HG03095 (cell line): Measurements from ENCODE around the gene SLC35F1.

Experiments
- ATAC-seq: cut with Tn5 transposase; IDR thresholded peaks from one replicate; pipeline ENCODE4 v1.9.1; 2021; ENCODE audit warnings: moderate library complexity; ENCODE audit not compliant: unreplicated experiment

The SLC35F1 gene

GRCh38 chr6:118186672-118187567 is 279.9 kb downstream of the SLC35F1 start:
- peak; percentile 61 for ATAC-seq

GRCh38 chr6:118187568-118188164 is 280.6 kb downstream of the SLC35F1 start:
- ATAC-seq, result peak; percentile 41

DNA sequence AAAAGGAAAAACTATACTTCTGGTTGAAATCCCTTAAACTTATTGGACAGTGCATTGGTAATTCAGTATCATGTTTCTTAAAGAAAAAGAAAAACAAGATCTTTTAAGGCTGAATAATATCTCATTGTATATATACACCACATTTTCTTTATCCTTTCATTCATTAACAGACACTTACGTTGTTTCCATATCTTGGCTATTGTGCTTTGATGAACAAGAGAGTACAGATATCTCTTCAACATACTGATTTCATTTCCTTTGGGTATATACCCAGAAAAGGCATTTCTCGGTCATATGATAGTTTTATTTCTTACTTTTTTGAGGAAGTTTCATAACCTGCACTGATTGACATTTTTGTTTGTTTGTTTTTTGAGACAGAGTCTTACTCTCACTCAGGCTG is 281.5 kb downstream of the SLC35F1 start:
- no peak for ATAC-seq

DNA sequence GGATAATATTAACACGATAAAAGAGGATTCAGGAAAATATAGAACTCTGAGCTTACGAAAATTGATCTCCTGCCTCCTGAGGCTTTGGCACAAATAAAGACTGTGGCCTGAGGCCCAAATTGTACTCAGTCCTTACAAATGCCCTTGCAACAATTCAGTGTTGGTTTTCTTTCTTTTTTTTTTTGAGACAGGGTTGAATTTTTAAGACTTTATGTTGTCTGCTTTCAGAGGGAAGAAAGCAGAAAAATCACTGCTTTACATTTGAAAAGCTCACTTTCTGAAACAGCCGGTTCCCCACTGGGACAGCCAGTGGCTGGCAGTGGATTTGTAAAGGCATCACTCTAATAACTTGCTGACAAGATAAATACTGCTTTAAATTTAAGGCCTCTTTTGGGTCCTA is 290.5 kb downstream of the SLC35F1 start:
- no peak for ATAC-seq

DNA sequence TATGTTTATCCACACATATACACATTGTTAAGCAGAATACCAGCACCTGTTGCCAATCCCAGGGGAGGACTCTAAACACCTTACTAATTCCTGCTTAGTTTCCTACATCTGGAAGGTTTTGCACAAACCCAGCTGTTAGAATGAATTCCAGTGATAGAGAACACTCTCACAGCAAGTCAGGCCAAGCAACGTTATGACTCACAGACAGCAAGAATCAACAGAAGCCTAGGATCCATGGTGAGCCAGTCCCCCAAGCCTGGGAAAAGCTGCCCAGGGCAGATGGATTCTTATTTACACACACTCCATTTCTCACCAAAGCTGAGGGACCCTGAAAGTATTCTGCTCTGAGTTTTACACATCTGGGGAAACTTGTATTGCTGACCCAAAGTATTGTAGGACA is 291.7 kb downstream of the SLC35F1 start:
- no peak for ATAC-seq

DNA sequence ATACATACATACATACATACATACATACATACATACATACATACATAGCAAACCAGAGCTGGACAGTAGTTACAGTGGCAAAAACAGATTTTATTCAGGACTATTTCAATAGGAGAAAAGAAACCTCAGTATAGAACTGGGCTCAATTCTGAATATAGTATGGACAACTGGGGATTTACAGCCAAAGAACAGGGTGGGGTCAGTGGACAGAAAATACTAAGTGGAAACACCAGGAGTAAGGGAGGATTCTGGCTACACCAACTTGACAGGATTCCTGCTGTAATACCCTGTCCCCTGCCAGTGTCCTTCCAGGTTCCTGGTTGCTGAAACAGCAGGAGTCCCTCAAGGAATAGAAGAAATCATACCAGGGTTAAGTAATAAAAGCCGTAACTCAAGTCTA is 293.1 kb downstream of the SLC35F1 start:
- ATAC-seq, result no peak

- no peak for ATAC-seq
Observed at GRCh38 chr6:118202517-118202916, 295.5 kb downstream of the SLC35F1 start.

GRCh38 chr6:118203545-118203944 is 296.5 kb downstream of the SLC35F1 start:
- no peak for ATAC-seq

DNA sequence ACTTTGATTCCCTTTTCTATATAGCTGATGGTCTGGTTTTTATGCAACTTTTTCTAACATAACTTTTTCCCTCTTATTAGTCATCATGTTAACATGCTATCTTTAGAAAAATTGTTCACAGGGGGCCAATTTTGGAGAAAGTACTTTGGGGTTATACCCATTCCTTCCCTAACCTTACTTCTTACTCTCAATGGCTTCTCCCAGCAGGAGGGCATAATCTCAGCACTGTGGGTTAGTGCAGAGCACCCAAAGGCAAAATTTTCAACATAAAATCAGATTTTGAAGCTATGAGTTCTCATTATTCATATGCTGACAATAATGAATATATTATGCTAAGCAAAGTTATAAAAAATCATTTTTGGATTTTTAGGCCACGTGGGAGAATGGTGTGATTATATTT is 299.2 kb downstream of the SLC35F1 start:
- no peak for ATAC-seq

DNA sequence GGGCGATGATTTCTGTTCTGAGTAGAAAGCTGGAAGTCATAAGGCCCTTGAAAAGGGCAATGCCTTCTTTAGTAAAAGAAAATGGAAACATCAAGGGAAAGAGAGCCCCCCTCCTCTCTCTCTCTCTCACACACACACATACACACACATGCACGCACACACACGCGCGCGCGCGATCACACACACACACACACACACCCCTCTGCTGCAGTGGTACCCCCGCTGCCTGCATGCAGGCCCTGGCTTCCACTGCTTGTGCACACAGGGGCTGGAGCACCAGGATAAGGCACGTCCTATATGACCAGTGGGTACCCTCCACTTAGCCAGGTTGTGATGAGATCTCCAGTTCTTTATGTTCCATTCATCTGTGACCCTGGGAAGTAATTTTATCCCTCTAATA is 300.9 kb downstream of the SLC35F1 start:
- no peak for ATAC-seq

GRCh38 chr6:118212451-118213173 is 305.5 kb downstream of the SLC35F1 start:
- no peak for ATAC-seq

GRCh38 chr6:118215269-118215668 is 308.2 kb downstream of the SLC35F1 start:
- no peak for ATAC-seq

- ATAC-seq, result no peak
Observed at GRCh38 chr6:118216751-118217150, 309.7 kb downstream of the SLC35F1 start.

DNA sequence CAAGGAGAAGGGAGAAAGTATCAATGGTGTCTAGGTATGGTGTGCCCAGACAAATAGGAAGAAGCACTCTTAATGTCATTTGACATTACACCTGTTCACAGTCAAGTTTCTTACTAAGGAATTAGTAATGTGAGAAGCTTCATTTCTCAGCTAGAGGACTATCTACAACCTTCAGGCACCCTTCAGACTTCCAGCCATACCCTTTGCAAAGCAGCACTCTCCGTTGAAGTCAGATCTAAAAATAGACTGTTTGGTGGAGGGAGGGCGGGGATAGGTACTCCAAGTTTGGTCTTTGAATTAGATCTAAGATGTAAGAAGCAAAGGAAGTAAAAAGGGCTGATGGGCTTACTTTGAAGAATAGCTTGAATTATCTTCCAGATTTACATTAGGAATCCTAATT is 311.1 kb downstream of the SLC35F1 start:
- ATAC-seq, result no peak

GRCh38 chr6:118220429-118221128 is 313.5 kb downstream of the SLC35F1 start:
- ATAC-seq, result no peak

DNA sequence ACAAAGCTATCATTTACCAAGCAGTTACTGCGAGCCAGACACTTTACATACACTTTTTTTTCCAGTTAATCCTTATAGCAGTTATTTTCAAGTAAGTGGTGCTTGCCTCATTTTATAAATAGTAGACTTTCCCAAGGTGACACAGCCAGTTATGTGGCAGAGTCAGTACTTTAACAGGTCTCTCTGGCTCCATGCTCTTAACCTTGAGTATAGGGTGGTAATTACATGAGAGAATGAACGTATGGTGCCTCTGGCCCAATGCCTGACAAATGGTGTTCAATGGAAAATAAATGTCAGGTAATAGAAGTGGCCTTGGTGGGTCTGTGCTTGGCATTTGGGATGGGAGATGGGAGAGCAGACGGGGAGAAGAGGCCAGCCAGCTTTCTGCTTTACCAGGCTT is 316.3 kb downstream of the SLC35F1 start:
- ATAC-seq, result no peak

- ATAC-seq, result no peak
Observed at GRCh38 chr6:118228886-118229285, 321.8 kb downstream of the SLC35F1 start.

DNA sequence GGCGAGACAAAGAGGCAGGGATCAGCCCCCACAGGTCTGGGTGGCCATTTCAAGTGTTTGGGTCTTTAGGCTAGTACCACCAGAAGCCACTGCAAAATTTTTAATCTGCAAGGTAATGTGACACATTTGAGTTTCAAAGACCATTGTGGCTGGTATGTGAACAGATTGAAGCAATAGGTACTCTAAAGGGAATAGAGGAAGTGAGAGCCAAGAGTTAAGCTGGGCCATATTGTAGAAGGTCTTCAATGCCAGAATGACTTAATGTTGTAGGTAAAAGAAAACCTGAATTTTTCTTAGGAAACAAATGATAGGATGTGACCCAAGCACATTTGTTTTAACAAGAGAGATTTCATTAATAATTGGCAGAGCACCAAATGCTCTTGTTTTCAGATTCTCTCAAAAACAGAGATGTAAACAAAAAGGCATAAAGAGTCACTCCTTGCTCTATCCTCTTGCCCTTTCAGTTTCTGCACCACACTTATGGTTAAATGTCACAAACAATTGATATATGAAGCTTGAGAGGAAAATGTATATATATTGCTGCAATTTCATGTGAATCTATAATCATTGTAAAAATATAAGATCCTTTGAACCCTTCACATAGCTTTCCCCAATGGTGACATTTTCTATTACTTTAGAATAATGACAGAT is 333.9 kb downstream of the SLC35F1 start:
- ATAC-seq, result peak; percentile 80

GRCh38 chr6:118246406-118246805 is 339.3 kb downstream of the SLC35F1 start:
- no peak for ATAC-seq

DNA sequence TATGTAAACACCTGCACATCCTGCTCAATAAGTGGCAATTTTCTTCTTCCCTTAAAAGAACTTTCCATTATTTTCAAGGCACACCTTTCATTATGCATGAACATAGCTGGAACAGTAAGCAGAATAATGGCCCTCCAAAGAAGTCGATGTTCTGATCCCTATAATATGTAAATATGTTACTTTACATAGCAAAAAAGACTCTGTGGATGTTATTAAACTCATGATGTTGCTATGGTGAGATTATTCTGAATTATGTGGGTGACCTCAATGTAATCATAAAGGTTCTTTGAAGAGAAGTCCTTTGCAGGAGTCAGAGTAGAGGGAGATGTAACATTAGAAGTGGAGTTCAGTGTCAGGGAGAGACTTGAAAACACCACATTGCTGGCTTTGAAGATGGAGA is 341.1 kb downstream of the SLC35F1 start:
- ATAC-seq, result no peak

GRCh38 chr6:118249680-118250079 is 342.6 kb downstream of the SLC35F1 start:
- no peak for ATAC-seq
